GM19238 (cell line): ENCODE data around the gene THEM5.
"Not testable (repeated sequence)": the region's sequence is repeated elsewhere in the genome, so short reads cannot be mapped to it uniquely, and the experiment has no call there.

Source experiments
- DNase-seq: peaks from one replicate; pipeline ENCODE4 v3.0.0; 2011; ENCODE audit warnings: low spot score; ENCODE audit not compliant: insufficient read length

Gene THEM5

DNA sequence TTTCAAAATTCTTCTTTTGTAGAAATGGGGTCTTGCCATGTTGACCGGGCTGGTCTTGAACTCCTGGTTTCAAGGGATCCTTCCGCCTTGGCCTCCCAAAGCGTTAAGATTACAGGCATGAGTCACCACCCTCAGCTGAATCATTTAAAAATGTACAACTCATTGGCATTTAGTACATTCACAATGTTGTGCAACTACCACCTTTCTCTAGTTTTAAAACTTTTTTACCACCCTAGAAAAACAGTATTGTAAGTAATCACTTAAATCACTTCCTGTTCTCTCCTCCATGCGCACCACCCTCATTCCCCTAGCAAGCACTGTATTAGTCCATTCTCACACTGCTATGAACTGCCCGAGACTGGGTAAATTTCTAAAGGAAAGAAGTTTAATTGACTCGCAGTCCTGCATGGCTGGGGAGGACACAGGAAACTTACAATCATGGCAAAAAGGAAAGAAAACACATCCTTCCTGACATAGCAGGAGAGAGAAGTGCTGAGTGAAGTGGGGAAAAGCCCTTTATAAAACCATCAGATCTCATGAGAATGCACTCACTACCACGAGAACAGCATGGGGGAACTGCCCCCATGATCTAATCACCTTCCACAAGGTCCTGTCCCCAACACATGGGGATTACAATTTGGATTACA, 14.4 kb upstream of the THEM5 start:
- no peak for DNase-seq

DNA sequence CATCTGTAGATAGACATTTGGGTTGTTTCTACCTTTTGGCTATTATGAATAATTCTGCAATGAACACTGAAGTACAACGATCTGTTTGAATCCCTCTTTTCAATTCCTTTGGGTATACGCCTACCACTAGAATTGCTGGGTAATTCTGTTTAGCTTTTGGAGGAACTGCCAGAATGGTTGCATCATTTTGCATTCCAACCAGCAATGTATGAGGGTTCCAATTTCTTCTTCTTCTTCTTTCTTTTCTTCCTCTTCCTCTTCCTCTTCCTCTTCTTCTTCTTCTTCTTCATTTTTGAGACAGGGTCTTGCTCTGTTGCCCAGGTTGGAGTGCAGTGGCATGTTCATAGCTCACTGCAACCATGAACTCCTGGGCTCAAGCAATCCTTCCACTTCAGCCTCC, 13.8 kb upstream of the THEM5 start:
- DNase-seq = no peak

DNA sequence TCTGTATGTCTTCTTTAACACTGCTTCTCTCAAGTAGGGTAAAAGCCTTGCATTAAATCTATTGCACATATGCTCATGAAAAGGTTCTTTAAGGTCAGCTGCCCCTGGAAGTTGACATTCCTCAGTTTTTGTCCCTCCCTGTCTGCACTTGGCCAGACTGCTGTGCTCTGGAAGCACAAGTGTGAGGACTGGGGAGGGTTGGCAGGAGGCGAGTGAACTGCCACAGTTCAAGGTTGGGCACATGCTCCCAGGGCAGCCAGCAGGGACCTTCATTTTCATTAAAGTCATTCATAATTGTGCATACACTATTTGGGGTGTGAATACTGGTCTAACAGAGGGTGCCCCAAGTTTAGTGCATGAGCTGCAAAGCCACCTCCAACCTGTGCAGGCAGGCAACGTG, 10.9 kb upstream of the THEM5 start:
- no peak for DNase-seq

DNA sequence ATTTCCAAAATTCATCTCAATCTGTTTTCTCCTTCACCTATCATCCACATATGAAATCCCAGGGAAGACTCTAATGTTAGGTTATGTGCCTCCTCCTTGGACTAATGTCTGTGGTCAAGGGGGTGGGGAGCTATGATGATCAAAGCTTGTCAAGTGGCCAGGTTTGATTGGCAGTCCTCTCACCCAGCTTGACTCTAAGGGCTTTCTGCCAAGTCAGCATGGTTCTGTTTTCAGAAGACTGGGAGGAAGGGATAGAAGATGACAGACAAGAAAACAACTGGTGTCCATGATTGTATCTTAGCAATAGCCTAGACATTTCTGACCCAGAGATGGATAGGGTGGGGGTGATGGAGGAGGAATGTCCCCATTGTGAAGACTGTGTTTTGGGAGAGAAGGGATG, 9.1 kb upstream of the THEM5 start:
- no peak for DNase-seq

DNA sequence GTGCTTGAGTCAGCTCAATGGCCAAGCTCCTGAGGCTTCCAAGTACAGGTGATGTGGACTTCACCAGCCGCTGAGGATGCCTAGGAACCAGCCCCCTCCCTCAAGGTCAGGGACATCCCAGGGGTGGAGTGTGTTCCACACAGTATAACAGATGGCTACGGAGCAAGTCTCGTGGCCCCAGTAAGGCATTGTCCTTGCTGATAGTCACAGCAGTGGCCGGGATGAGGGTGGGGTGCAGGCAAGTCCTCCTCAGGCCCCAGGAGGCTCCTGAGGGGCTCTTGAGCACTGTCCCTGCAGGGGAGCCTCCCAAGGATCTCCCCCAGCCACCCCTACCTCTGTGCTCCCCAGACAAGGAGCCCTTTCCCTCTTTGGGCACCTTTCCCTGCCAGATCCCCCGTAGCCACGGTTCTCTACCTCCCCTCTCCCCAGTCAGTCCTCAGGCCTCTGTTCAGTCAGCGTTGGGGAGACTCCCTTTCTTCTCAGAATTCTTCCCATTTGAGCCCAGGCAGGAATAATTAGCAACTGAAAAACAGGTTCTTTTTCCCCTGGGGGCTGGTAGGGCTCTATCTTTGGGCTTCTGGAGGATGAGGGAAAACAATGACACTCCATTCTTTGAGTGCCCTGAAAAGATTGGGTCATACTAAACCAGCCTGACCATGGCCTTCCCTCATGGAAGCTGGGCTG, 7.1 kb upstream of the THEM5 start:
- no peak for DNase-seq

DNA sequence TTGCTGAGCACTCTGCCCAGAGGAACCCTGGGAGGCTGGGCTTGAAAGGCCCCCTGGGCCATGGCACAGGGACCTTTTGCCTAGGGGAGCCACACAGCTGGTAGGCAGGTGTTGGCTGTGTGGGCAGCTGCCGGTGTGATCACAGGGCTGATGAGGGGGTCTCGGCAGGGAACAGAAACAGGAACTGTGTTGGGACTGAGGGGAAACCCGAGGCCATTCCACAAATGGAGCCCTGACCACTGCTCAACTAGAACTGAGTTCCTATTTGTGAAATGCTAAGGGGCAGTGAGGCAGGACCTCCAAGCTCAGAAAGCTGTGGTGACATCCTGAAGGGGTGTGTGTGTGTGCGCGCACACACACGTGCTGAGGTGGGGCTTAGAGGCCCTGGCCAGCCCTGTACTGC, 6.4 kb upstream of the THEM5 start:
- no peak for DNase-seq

DNA sequence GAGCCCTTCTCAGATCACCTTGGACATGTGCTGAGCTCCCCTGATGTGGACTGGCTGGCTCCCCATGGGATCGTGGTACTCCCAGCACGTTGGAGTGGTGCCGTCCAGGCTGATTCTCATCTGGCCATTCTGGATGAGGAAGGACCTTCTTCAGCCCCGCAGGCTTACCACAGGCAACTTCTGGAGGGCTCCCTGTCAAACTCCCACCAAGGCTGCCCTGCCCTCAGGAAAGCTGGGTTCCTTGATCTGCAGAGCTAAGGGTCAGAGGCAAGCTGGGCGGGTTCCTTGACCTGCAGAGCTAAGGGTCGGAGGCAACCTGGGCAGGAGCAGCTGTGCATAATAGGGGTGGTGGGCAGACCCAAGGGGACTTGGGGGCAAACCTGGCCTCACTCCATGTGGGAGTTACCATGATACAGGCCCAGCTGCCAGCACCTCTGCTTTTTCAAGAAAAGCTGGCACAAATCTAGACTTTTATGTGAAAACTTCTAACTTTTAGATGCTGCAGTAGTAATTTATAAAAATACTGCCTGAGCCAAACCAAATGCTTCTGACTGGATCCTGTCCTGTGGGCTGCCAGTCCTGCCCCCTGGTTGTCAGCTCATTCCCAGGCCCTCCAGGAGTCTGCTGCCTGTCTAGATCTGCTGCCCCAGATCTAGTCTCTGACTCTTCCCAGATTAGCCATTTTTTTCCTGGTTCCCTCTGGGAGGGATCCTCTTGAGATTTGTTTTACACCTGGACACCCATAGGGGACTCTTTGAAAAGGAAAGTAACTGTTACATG, 5.6 kb upstream of the THEM5 start:
- no peak for DNase-seq

DNA sequence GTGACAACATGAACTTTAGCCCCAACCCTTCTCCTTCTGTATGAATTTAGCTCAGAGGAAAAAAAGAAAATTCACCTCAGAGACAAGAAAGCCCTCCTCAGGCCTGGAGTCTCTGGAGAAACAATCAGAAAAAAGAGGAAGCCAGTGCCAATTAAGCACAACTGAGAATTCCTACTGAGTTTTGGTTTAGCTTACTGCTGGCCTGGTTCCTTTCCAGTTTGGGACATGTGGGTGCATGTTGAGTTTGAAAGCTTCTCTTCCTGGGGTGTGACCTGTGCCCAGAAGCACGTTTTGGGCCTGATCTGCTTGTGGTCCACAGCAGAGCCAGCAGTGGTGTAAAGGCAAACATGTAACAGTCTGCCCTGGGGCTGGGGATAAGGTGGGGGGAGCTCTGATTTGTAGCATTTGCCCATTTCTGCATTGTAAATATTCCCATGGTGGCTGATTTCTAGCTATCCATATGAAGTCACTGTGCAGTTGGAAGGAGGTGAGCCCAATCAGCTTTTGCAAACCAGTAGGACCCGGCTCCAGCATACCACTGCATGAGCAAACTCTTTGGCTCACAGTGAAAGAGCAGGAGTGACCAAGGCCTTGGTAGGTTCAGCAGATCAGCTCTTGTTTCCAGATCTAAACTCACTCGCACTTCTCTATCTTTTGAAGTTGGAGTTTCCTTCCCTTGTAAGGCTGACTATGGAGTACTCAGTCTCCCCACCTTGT, 4.7 kb upstream of the THEM5 start:
- no peak for DNase-seq

DNA sequence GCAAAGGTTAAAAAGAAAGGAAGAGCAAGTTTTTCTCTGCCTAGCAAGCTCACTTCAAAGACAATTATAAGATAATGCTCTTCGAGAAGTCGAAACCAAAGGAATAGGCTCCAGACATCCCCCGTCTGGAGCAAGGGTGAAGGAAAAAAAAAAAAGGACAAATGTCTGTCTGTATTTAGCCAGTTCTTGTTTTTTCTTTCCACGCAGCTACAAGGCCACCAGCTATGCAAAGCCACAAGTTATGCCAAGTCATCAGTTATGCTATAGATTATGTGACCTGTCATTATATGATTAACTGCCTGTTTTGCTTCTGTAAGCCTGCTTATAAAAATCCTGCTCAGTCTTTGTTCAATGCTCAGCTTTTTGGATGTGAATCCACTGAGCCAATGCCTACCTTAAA, 2.4 kb upstream of the THEM5 start:
- no peak for DNase-seq

DNA sequence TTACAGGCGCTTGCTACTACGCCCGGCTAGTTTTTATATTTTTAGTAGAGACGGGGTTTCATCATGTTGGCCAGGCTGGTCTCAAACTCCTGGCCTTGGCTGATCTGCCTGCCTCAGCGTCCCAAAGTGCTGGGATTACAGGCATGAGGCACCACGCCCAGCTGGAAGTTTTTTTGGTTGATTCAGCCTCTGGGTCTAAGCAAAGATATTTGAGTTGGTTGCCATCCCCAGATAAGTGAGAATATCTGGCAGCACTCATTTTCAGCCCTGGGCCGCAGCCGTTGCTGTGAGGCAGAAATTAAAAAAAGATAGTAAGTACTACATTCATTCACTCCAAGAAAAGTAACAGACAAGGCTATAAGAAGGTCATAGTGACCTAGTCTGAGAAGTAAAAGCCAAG, 2.0 kb upstream of the THEM5 start:
- DNase-seq = not testable (repeated sequence)

DNA sequence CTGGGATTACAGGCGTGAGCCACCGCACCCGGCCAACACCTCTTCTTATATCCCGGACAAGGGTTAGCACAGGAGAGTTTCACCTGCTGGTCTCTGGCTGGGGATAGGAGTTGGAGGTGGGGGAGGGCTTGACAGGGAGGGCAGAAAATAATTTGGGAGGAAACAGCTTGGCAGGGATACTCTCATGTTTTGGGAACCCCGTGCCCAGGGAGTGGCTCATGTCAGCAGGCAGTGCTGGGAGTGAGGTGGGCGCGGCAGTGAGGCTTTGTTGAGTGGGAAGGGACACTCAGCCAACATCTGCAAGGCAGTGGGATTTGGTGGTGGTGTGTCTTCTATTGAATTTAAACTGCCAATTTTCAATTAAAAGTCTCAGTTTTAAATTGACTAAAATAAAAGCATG, 1.1 kb upstream of the THEM5 start:
- no peak for DNase-seq

DNA sequence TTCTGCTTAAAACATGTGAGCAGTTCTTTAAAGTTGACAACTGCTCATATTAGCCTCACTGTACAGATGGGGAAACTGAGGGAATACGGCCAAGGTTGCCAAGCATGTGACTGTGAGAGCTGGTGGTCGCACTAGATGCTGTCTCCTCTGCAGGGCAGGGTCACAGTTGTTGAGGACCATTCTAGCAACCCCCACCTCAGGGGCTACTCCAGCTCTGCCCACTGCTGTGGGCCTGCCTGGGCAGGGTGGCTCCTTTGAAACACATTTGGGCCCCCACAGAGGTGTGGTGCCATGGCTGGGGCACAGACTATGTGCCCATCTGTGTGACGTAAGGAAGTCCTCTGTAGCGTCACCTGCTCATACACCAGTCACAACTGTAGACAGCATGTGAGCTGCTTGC, 779 bp downstream of the THEM5 start:
- no peak for DNase-seq

DNA sequence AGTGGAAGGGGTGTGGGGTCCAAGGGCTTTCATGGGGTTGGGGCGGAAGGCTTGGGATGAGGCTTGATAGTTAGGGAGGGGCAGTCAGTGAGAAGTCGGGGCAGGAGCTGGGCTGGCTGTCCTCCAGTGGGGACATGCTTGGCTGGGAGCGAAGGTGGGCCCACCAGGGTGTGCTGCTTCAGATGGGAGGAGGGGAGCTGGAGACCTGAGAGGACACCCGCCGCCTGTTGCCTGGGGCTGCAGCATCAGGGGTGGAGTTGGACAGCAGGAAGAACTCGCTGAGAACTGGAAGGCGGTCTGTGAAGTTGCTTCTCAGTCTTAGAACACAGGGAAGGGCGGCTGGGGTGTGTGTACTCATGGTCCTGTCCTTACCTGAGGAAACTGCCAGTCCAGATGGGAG, 1.6 kb downstream of the THEM5 start:
- no peak for DNase-seq

DNA sequence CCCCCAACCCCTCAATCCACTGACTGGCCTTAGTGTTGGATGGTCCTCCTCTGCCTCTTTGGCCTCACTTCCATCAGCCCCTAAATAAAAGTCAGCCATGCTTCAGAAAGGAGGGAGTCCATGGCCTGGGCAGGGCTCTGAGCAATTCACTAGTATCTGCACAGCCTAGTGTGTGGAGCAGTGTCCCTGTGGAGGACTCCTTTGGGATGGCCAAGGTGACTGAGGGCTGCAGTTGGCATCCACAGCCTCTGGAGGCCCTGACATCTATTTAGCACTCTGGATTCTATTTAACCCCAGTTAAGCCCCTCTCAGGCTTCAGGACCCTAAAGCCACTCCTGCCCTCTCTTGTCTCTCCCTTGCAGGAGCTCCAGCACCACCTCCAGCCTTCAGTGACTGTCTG, 3.6 kb downstream of the THEM5 start:
- no peak for DNase-seq

DNA sequence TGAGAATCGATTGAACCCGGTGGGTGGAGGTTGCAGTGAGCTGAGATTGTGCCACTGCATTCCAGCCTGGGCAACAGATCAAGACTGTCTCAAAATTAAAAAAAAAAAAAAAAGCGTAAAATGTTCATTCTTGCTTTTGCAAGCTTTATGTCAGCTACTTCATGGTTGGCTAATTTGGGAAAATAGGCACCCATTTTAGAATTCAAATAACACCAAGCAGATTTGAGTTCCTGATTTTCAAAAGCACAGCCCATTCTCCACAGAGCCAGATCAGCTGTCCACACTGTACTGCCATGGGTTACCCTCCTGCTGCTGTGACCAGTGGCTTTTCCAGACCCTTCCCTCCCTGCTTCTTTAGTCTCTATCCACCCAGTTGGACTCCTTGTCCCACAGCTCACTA, 4.4 kb downstream of the THEM5 start:
- DNase-seq = no peak

DNA sequence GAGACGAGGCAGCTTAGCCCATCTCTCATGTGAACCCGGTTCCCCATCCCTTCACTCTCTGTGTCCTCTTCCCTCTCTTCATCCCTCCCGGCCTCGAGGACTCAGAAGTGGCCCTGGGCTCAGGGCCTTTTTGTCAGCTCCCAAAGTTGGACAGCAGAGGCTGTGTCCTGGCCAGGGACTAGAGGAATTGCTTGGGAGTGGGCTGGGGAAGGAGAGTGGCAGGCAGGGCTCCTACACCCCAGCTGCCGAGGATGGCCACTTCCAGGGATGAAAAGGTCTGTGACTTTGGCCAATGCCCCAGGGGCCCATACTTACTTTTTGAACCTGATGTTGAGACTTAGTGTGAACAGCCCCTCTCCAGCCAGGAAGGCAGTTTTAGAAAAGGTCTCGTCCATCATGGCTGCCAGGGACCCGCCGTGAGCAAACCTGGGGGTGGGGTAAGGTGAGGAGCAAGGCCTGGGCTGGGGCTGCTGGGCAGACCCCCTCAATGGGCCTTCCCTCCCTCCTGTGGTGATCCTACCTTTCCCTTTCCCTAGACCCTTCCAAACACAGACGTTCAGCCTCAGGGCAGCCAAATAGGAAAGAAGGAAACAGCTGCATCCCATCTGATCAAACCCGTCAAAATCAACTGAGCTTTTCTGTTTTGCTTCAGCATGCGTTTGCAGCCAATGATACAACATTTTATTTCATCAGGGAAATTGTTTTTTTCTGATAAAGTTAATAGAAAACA, 5.5 kb downstream of the THEM5 start:
- no peak for DNase-seq

DNA sequence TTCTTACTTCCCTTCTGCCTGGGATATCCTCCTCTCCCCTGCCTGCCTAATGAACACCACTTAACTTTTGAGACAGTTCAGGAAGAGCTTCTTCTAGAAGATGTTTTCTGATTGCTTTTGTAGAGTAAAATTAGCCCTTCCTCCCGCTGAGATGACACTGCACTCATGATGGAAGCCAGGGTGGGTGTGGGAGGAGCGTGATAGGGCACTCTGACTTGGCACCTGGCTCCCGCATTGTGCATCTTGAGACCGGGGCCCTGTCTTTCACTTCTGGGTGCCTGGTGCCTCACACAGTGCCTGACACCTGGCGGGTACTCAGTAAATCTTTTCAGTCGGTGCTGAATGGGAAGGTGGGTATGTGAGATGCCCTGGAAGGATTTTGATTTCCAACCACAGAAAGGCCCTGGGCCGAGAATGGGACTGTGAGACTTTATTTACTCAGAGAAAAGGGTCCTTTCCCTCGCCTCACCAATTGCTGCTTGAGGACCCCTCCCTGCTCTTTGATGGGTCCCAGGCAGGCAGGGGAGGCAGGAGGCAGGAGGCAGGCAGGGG, 6.8 kb downstream of the THEM5 start:
- DNase-seq = no peak

DNA sequence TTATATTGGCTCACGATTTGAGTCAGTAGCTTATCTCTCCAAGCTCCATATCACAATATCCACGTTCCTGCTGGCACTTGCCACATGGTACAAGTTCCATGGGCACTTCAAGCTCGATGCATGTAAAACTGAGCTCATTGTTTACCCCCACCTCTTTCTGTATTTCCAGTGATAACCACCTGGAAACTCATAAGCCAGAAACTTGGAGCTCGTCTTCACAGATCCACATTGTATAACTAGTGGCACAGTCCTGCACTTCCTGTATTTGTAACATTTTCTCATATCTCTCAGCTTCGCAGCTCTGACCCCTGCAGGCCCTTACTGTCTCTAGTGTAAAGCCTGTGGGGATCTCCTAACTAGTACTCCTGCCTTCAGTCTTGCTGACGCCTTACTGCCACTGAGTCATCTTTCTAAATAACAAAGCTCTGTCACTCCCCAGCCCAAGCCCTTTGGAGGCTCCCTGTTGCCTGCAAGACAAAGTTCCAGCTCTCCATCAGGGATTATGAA, 7.4 kb downstream of the THEM5 start:
- no peak for DNase-seq

DNA sequence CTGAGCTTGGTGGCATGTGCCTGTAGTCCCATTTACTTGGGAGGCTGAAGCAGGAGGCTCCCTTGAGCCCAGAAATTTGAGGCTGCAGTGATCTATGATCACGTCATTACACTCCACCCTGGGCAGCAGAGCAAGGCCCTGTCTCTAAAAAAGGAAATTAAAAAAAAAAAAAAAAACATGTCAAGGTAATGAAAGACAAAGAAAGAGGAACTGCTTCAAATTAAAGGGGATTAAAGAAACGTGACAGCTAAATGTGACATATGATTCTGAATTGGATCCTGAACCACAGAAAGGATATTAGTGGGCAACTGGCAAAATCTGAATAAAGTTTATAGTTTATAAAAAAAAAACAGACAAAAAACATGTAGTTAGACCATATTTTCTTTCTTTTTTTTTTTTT, 10.1 kb downstream of the THEM5 start:
- DNase-seq = no peak

DNA sequence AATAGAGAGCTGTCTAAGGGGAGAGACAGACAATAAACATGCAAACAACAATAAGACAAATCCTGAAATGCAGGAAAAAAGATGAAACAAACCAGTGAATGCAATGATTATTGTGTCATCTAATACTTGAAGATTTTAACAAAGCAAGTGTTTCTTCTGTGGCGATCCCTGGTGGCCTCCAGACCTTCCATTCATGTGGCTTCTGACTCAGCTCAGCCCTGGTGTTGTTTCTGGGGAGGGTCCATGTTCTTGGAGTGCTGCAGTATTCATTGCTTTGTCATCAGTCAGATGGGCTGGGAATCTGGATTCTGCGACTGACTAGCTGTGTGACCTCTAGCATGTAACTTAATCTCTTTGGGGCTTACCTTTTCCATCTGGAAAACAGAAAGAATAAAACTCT, 12.4 kb downstream of the THEM5 start:
- no peak for DNase-seq

DNA sequence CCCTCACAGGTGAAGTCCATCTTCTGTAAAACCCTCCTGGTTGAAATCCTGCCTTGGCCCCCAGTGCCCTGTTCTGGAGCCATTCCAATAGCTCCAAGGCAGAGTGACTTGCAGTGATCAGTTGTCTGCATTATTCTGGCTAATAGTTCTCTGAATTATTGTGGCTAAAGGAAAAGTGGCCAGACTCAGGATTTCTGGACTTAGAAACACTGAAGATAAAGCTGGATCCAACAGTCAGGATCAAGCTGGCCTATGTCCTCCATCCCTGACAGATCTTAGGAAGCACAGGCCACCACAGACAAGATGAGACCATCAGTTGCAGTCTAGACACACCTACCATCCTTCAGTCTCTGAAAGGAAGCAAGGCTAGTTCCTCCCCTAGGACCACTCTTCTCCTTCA, 13.1 kb downstream of the THEM5 start:
- DNase-seq = no peak
